H9 (cell line): ENCODE data around the gene KRT80. TPM values are rescaled to one million over a fixed set of nuclear protein-coding genes. Genes with fewer than 3 reads are reported as not detected.

Source experiments
- DNase-seq: peaks from one replicate; pipeline ENCODE4 v3.0.0-alpha.2; 2017
- H2AFZ ChIP-seq: one replicate; pipeline ENCODE4 v1.6.1; 2013; ENCODE audit warnings: mild to moderate bottlenecking, low read length, control low read depth, moderate library complexity
- H2AK5ac ChIP-seq: 2 replicates; pipeline ENCODE4 v1.6.1; 2013; ENCODE audit warnings: low read length, control low read depth, mixed read lengths; ENCODE audit not compliant: insufficient read length
- H2BK120ac ChIP-seq: one replicate; pipeline ENCODE4 v1.6.1; 2013; ENCODE audit warnings: low read depth, mild to moderate bottlenecking, low read length, control low read depth, inconsistent platforms; ENCODE audit not compliant: poor library complexity, severe bottlenecking
- H2BK12ac ChIP-seq: 2 replicates; pipeline ENCODE4 v1.6.1; 2013; ENCODE audit warnings: low read length, control low read depth, mixed read lengths, low read depth; ENCODE audit not compliant: insufficient read length
- H2BK15ac ChIP-seq: 2 replicates; pipeline ENCODE4 v1.6.1; 2013; ENCODE audit warnings: low read depth, low read length, control low read depth
- H2BK20ac ChIP-seq: one replicate; pipeline ENCODE4 v1.6.1; 2013; ENCODE audit warnings: low read depth, mild to moderate bottlenecking, low read length, control low read depth, inconsistent platforms; ENCODE audit not compliant: poor library complexity, severe bottlenecking
- H2BK5ac ChIP-seq: 2 replicates; pipeline ENCODE4 v1.6.1; 2013; ENCODE audit warnings: low read length, control low read depth, mixed read lengths; ENCODE audit not compliant: insufficient read length
- H3K14ac ChIP-seq: 2 replicates; pipeline ENCODE4 v1.6.1; 2013; ENCODE audit warnings: low read length, control low read depth; ENCODE audit not compliant: insufficient read depth
- H3K18ac ChIP-seq: 2 replicates; pipeline ENCODE4 v1.6.1; 2013; ENCODE audit warnings: low read depth, mild to moderate bottlenecking, mixed read lengths, low read length, control low read depth; ENCODE audit not compliant: insufficient read length
- H3K23ac ChIP-seq: 2 replicates; pipeline ENCODE4 v1.6.1; 2013; ENCODE audit warnings: low read length, control low read depth, mixed read lengths, low read depth; ENCODE audit not compliant: insufficient read length
- H3K23me2 ChIP-seq: 2 replicates; pipeline ENCODE4 v1.6.1; 2013; ENCODE audit warnings: low read depth, mild to moderate bottlenecking, mixed read lengths, low read length, control low read depth; ENCODE audit not compliant: insufficient read length, poor library complexity, severe bottlenecking
- H3K27ac ChIP-seq: 2 replicates; pipeline ENCODE4 v1.5.1; 2013; ENCODE audit warnings: low read length, control low read depth, mixed read lengths, low read depth; ENCODE audit not compliant: insufficient read length
- H3K27me3 ChIP-seq: 2 replicates; pipeline ENCODE4 v1.6.1; 2013; ENCODE audit warnings: low read length, control low read depth, inconsistent platforms; ENCODE audit not compliant: insufficient read depth
- H3K4ac ChIP-seq: 2 replicates; pipeline ENCODE4 v1.6.1; 2013; ENCODE audit warnings: low read depth, mild to moderate bottlenecking, control low read depth, inconsistent platforms, low read length, moderate library complexity
- H3K4me1 ChIP-seq: 2 replicates; pipeline ENCODE4 v1.6.1; 2013; ENCODE audit warnings: low read length, control low read depth, inconsistent platforms; ENCODE audit not compliant: insufficient read depth
- H3K4me2 ChIP-seq: 2 replicates; pipeline ENCODE4 v1.6.1; 2013; ENCODE audit warnings: low read length, control low read depth, mixed read lengths; ENCODE audit not compliant: insufficient read length, insufficient read depth
- H3K56ac ChIP-seq: 2 replicates; pipeline ENCODE4 v1.6.1; 2013; ENCODE audit warnings: low read depth, mild to moderate bottlenecking, mixed read lengths, low read length, control low read depth; ENCODE audit not compliant: insufficient read length
- H3K79me1 ChIP-seq: 2 replicates; pipeline ENCODE4 v1.6.1; 2013; ENCODE audit warnings: low read depth, mild to moderate bottlenecking, moderate library complexity, low read length, control low read depth, inconsistent platforms; ENCODE audit not compliant: insufficient read depth, poor library complexity, severe bottlenecking
- H3K79me2 ChIP-seq: 2 replicates; pipeline ENCODE4 v1.6.1; 2013; ENCODE audit warnings: low read length, control low read depth, inconsistent platforms; ENCODE audit not compliant: insufficient read depth
- H3K9ac ChIP-seq: 2 replicates; pipeline ENCODE4 v1.6.1; 2013; ENCODE audit warnings: low read length, control low read depth, mixed read lengths; ENCODE audit not compliant: insufficient read length; ENCODE audit errors: extremely low read depth
- H3K9me3 ChIP-seq: one replicate; pipeline ENCODE4 v1.6.1; 2013; ENCODE audit warnings: low read depth, low read length, inconsistent platforms; ENCODE audit not compliant: control insufficient read depth
- H3T11ph ChIP-seq: one replicate; pipeline ENCODE4 v1.6.1; 2013; ENCODE audit warnings: mild to moderate bottlenecking, low read length, control low read depth, inconsistent platforms
- H4K20me1 ChIP-seq: one replicate; pipeline ENCODE4 v1.6.1; 2013; ENCODE audit not compliant: control insufficient read depth, insufficient read length, insufficient read depth
- H4K5ac ChIP-seq: 2 replicates; pipeline ENCODE4 v1.6.1; 2013; ENCODE audit warnings: low read depth, mild to moderate bottlenecking, mixed read lengths, low read length, control low read depth; ENCODE audit not compliant: insufficient read length
- H4K8ac ChIP-seq: replicated peaks from 2 replicates; pipeline ENCODE4 v1.6.1; 2013; ENCODE audit warnings: low read length, control low read depth, mixed read lengths, low read depth; ENCODE audit not compliant: insufficient read length
- H4K91ac ChIP-seq: 2 replicates; pipeline ENCODE4 v1.6.1; 2013; ENCODE audit warnings: low read depth, mild to moderate bottlenecking, moderate library complexity, mixed read lengths, low read length, control low read depth; ENCODE audit not compliant: insufficient read length
- H3K27ac Mint-ChIP-seq, 3 experiments: 2 replicates in 2 of 3; 3 replicates in 1 of 3; pipeline ENCODE4 v1.8.0; 2020 to 2021; ENCODE audit warnings: mixed read lengths in 3 of 3, mild to moderate bottlenecking in 1 of 3, moderate library complexity in 1 of 3
- H3K27me3 Mint-ChIP-seq: 2 replicates; pipeline ENCODE4 v1.8.0; 2021; ENCODE audit warnings: low read depth, mild to moderate bottlenecking, moderate library complexity, mixed read lengths
- H3K36me3 Mint-ChIP-seq, 3 experiments: 2 replicates in 2 of 3; 3 replicates in 1 of 3; pipeline ENCODE4 v1.8.0; 2020 to 2021; ENCODE audit warnings: low read depth in 3 of 3, mixed read lengths in 3 of 3; ENCODE audit not compliant: insufficient read depth in 1 of 3
- H3K4me1 Mint-ChIP-seq, 2 experiments: 2 replicates each; pipeline ENCODE4 v1.8.0; 2020; ENCODE audit warnings: mixed read lengths in 2 of 2
- H3K4me3 Mint-ChIP-seq, 2 experiments: 2 replicates in 1 of 2; 3 replicates in 1 of 2; pipeline ENCODE4 v1.8.0; 2020 to 2021; ENCODE audit warnings: mild to moderate bottlenecking in 2 of 2, mixed read lengths in 2 of 2, moderate library complexity in 1 of 2
- H3K9me3 Mint-ChIP-seq, 2 experiments: 2 replicates in 1 of 2; 3 replicates in 1 of 2; pipeline ENCODE4 v1.8.0; 2020; ENCODE audit warnings: mild to moderate bottlenecking in 2 of 2, mixed read lengths in 2 of 2, moderate library complexity in 1 of 2
- CTCF ChIP-seq: fragments of 200-600 bp; sonication (generic); conservative IDR thresholded peaks from 3 replicates; pipeline ENCODE4 v1.8.0; 2021; ENCODE audit warnings: antibody characterized with exemption, mild to moderate bottlenecking
- WGBS: extraction: QIAGEN DNeasy Blood & Tissue Kit; methylation state at CpG from one replicate; pipeline ENCODE4 v1.1.7; 2013; ENCODE audit warnings: missing lambda C conversion rate, low lambda C conversion rate, mixed read lengths; ENCODE audit not compliant: insufficient read length; ENCODE audit errors: extremely low coverage; 5-methylcytosine and 5-hydroxymethylcytosine counted together
- total RNA-seq: library from RNA; stranded (reverse); gene quantifications from 2 replicates; pipeline ENCODE4 v1.2.1, GENCODE V29; 2021

Gene KRT80
- total RNA-seq, 1 experiment from 2014 or later = not detected

GRCh38 chr12:52139579-52140062, 52.2 kb downstream of the KRT80 start:
- H3K4ac ChIP-seq = no peak overlapping the region
- no CpG with 5 or more reads among the region's 5 CpGs for WGBS
- no peak overlapping the region for H3K18ac ChIP-seq
- no peaks in the 10 kb centered on the region for H3K9me3 ChIP-seq
- no peak overlapping the region for H4K91ac ChIP-seq
- H4K5ac ChIP-seq = no peak overlapping the region
- no peak overlapping the region for H2BK15ac ChIP-seq
- H3K27me3 ChIP-seq = no peaks in the 10 kb centered on the region; the same call in 1 of the 2 replicates
- TF ChIP-seq CTCF = peak; percentile 91
- Mint-ChIP-seq H3K27me3 (peaks cover 9% of the 10 kb centered on the region; the same call in 1 of the 2 replicates), H3K9me3 (no peaks in the 10 kb centered on the region; a peak in 2 of 5 replicates), H3K27ac (no peak overlapping the region), H3K4me3 (no peak overlapping the region), H3K36me3 (no peaks in the 10 kb centered on the region), H3K4me1 (peaks cover 22 to 38% of the 10 kb centered on the region in 2 experiments)
- H4K8ac ChIP-seq = no peak overlapping the region
- no peak overlapping the region for H3K56ac ChIP-seq
- H4K20me1 ChIP-seq = no peaks in the 10 kb centered on the region
- H2BK5ac ChIP-seq = no peak overlapping the region
- H2BK12ac ChIP-seq = no peak overlapping the region
- no peak overlapping the region for H3K4me2 ChIP-seq
- H3K79me2 ChIP-seq = no peaks in the 10 kb centered on the region
- H3K14ac ChIP-seq = no peak overlapping the region
- H3K23ac ChIP-seq = no peak overlapping the region
- H2AFZ ChIP-seq = peak overlapping the region; percentile 68
- H3T11ph ChIP-seq = no peak overlapping the region
- H3K27ac ChIP-seq = no peak overlapping the region
- no peak overlapping the region for H3K9ac ChIP-seq
- no peak overlapping the region for H2BK20ac ChIP-seq
- H2BK120ac ChIP-seq = no peak overlapping the region
- no peak overlapping the region for H2AK5ac ChIP-seq
- no peaks in the 10 kb centered on the region for H3K23me2 ChIP-seq
- H3K4me1 ChIP-seq = 0 out of 2 replicates have a peak, but pooled peaks cover 2% of the 10 kb centered on the region
- DNase-seq = peak; percentile 87
- no peaks in the 10 kb centered on the region for H3K79me1 ChIP-seq
